Smooth muscle cell (in vitro differentiated cells): Measurements from ENCODE around the gene HID1. TPM values are rescaled to one million over a fixed set of nuclear protein-coding genes. Genes with fewer than 3 reads are reported as not detected.

Experiments
- DNase-seq: peaks from one replicate; lab custom pipeline; 2025; ENCODE audit not compliant: unreplicated experiment; lab: John Stamatoyannopoulos, UW
- H2AFZ ChIP-seq: fragments of 200-600 bp; sonication (generic); 2 replicates; pipeline ENCODE4 v1.6.0; 2016; ENCODE audit warnings: antibody characterized with exemption, low read depth, mild to moderate bottlenecking
- H3F3A ChIP-seq: fragments of 200-600 bp; sonication (generic); 2 replicates; pipeline ENCODE4 v1.6.0; 2017; ENCODE audit warnings: antibody characterized with exemption, low read depth
- H3K27ac ChIP-seq: fragments of 200-600 bp; sonication (generic); 2 replicates; pipeline ENCODE4 v1.5.1; 2016; ENCODE audit warnings: low read depth, mild to moderate bottlenecking
- H3K27me3 ChIP-seq: fragments of 200-600 bp; sonication (generic); 2 replicates; pipeline ENCODE4 v1.6.1; 2016; ENCODE audit warnings: low read depth, mild to moderate bottlenecking
- H3K36me3 ChIP-seq: fragments of 200-600 bp; sonication (generic); 2 replicates; pipeline ENCODE4 v1.5.1; 2016; ENCODE audit warnings: low read depth
- H3K4me1 ChIP-seq: fragments of 200-600 bp; sonication (generic); 2 replicates; pipeline ENCODE4 v1.5.1; 2016; ENCODE audit warnings: low read depth
- H3K4me2 ChIP-seq: fragments of 200-600 bp; sonication (generic); 2 replicates; pipeline ENCODE4 v1.6.0; 2016; ENCODE audit warnings: mild to moderate bottlenecking
- H3K4me3 ChIP-seq: fragments of 200-600 bp; sonication (generic); 2 replicates; pipeline ENCODE4 v1.5.1; 2016; ENCODE audit warnings: mild to moderate bottlenecking
- H3K79me2 ChIP-seq: fragments of 200-600 bp; sonication (generic); 2 replicates; pipeline ENCODE4 v1.6.0; 2016; ENCODE audit warnings: low read depth, mild to moderate bottlenecking
- H3K9ac ChIP-seq: fragments of 200-600 bp; sonication (generic); 2 replicates; pipeline ENCODE4 v1.6.0; 2016; ENCODE audit warnings: low read depth
- H3K9me3 ChIP-seq: fragments of 200-600 bp; sonication (generic); replicated peaks from 2 replicates; pipeline ENCODE4 v1.5.1; 2016; ENCODE audit warnings: low read depth
- H4K20me1 ChIP-seq: fragments of 200-600 bp; sonication (generic); 2 replicates; pipeline ENCODE4 v1.6.0; 2016; ENCODE audit warnings: low read depth
- WGBS: methylation state at CpG from one replicate; pipeline ENCODE4 v1.1.7; 2016; ENCODE audit warnings: low lambda C conversion rate; 5-methylcytosine and 5-hydroxymethylcytosine counted together
- polyA plus RNA-seq: library from polyadenylated mRNA; unstranded; fragments of >200 nt; fragmentation: Nextera tagmentation; extraction: Ambion mirVana; gene quantifications from 2 replicates; pipeline ENCODE4 v1.2.1, GENCODE V29; 2016
- total RNA-seq: library from RNA; depleted of rRNA; stranded (reverse); fragments of >200 nt; gene quantifications from 2 replicates; pipeline ENCODE4 v1.2.3, GENCODE V29; 2014
- TF ChIP-seq, protein P1 (sequence below): fragments of 200-600 bp; sonication (generic); IDR thresholded peaks from 2 replicates; pipeline ENCODE4 v1.5.1; 2017; ENCODE audit warnings: borderline replicate concordance, mild to moderate bottlenecking, antibody characterized with exemption; ENCODE audit not compliant: insufficient read depth, poor library complexity, severe bottlenecking

The HID1 gene
- total and polyA plus RNA-seq, 2 experiments from 2014 or later = 3.3 to 8.8 TPM

- Histone ChIP-seq H3K9ac (no peak overlapping the region), H3K79me2 (no peaks in the 10 kb centered on the region), H3K4me1 (no peaks in the 10 kb centered on the region), H4K20me1 (no peaks in the 10 kb centered on the region), H3K9me3 (no peaks in the 10 kb centered on the region), H3K4me3 (no peak overlapping the region), H3K36me3 (no peaks in the 10 kb centered on the region), H3K27ac (no peak overlapping the region), H3K4me2 (no peak overlapping the region), H3K27me3 (peaks cover 23% of the 10 kb centered on the region), H3F3A (no peaks in the 10 kb centered on the region), H2AFZ (no peak overlapping the region)
- TF ChIP-seq, protein P1, sequence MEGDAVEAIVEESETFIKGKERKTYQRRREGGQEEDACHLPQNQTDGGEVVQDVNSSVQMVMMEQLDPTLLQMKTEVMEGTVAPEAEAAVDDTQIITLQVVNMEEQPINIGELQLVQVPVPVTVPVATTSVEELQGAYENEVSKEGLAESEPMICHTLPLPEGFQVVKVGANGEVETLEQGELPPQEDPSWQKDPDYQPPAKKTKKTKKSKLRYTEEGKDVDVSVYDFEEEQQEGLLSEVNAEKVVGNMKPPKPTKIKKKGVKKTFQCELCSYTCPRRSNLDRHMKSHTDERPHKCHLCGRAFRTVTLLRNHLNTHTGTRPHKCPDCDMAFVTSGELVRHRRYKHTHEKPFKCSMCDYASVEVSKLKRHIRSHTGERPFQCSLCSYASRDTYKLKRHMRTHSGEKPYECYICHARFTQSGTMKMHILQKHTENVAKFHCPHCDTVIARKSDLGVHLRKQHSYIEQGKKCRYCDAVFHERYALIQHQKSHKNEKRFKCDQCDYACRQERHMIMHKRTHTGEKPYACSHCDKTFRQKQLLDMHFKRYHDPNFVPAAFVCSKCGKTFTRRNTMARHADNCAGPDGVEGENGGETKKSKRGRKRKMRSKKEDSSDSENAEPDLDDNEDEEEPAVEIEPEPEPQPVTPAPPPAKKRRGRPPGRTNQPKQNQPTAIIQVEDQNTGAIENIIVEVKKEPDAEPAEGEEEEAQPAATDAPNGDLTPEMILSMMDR = no peak
- no peak for DNase-seq
- 78% methylated on average over 5 of the region's 5 CpGs for WGBS
Measured at GRCh38 chr17:74968361-74968780, 4.2 kb downstream of the HID1 start.

GRCh38 chr17:74964988-74965622 lies 7.5 kb downstream of the HID1 start:
- Histone ChIP-seq H3K27ac (no peak overlapping the region), H3K9ac (no peak overlapping the region), H3K4me3 (no peak overlapping the region), H3K79me2 (no peaks in the 10 kb centered on the region), H3K9me3 (no peaks in the 10 kb centered on the region), H3K4me1 (no peaks in the 10 kb centered on the region), H3K4me2 (no peak overlapping the region), H3K27me3 (no peaks in the 10 kb centered on the region), H3K36me3 (no peaks in the 10 kb centered on the region), H2AFZ (no peak overlapping the region), H3F3A (no peaks in the 10 kb centered on the region), H4K20me1 (no peaks in the 10 kb centered on the region)
- TF ChIP-seq, protein P1 = no peak
- 84% methylated on average over 14 of the region's 14 CpGs for WGBS
- no peak for DNase-seq

DNA sequence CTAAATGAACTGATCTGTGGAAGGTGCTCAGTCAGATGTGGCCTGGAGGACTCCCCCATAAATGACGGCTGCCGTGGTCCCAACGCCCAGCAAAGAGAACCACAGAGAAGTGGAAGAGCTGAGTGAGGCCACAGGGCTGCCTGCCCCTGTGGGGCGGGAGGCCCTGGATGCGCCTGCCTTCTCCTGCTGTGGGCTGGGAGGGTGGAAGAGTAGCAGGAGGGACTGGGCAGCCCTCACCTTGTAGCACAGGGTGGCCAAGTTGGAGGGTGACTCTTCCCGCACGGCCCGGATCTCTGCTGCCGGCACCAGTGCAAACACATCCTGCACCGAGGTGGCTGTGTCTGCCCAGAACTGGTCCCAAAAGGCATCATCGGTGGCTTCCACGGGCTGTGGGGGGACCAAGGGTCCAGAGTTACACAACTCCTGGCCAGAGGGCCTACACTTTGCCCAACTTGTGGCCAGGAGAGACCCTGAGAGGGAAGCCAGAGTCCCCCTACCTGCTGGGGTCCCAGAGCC lies 8.3 kb downstream of the HID1 start:
- no peak overlapping the region for H3K4me3 ChIP-seq
- 89% methylated on average over 12 of the region's 12 CpGs for WGBS
- H4K20me1 ChIP-seq = no peaks in the 10 kb centered on the region
- no peak overlapping the region for H3K4me2 ChIP-seq
- no peaks in the 10 kb centered on the region for H3K36me3 ChIP-seq
- DNase-seq = no peak
- no peaks in the 10 kb centered on the region for H3F3A ChIP-seq
- H3K27ac ChIP-seq = no peak overlapping the region
- H2AFZ ChIP-seq = no peak overlapping the region
- no peaks in the 10 kb centered on the region for H3K9me3 ChIP-seq
- TF ChIP-seq, protein P1 = no peak
- H3K79me2 ChIP-seq = no peaks in the 10 kb centered on the region
- H3K4me1 ChIP-seq = no peaks in the 10 kb centered on the region
- no peak overlapping the region for H3K9ac ChIP-seq
- no peaks in the 10 kb centered on the region for H3K27me3 ChIP-seq

DNA sequence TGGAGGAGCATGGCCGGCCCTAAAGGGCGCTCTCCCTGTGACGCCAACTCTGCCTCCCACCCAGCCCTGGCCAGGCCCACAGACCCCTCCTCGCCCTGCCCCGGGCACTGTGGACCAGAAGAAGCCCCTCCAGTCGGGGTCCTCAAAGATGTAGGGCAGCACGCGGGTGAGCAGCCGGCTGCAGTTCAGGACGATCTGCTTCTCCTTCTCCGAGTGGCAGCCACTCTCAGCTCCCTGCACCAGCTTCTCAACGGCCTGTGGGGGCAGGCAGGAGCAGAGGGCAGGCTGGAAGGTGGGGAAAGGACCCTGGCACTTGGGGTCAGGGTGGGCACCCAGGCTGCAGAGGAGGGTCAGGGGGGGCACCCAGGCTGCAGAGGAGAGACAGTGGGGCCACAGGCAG lies 8.9 kb downstream of the HID1 start:
- H3K27ac ChIP-seq = no peak overlapping the region

More for the DNA sequence above, 8.9 kb downstream of the HID1 start:
- H3K27me3 ChIP-seq = no peaks in the 10 kb centered on the region
- no peaks in the 10 kb centered on the region for H3K79me2 ChIP-seq
- H4K20me1 ChIP-seq = no peaks in the 10 kb centered on the region
- H3K9ac ChIP-seq = no peak overlapping the region
- 55% methylated on average over 10 of the region's 12 CpGs for WGBS
- H3K4me1 ChIP-seq = no peaks in the 10 kb centered on the region
- DNase-seq = no peak
- H3K36me3 ChIP-seq = no peaks in the 10 kb centered on the region
- TF ChIP-seq, protein P1 = no peak
- no peak overlapping the region for H3K4me3 ChIP-seq
- no peak overlapping the region for H3K4me2 ChIP-seq
- H3K9me3 ChIP-seq = no peaks in the 10 kb centered on the region
- H2AFZ ChIP-seq = no peak overlapping the region
- H3F3A ChIP-seq = no peaks in the 10 kb centered on the region
